H7 (cell line): ENCODE results near the gene TSPAN8. TPM values are rescaled to one million over a fixed set of nuclear protein-coding genes. Genes with fewer than 3 reads are reported as not detected.
"Not testable (repeated sequence)": the region's sequence is repeated elsewhere in the genome, so short reads cannot be mapped to it uniquely, and the experiment has no call there.

ENCODE experiments used
- DNase-seq: peaks from one replicate; pipeline ENCODE4 v3.0.0; 2012
- H3K27me3 ChIP-seq: 2 replicates; pipeline ENCODE4 v1.6.0; 2011; ENCODE audit warnings: mild to moderate bottlenecking, low read length; ENCODE audit not compliant: control insufficient read depth, insufficient read depth
- H3K36me3 ChIP-seq: replicated peaks from 2 replicates; pipeline ENCODE4 v1.5.1; 2011; ENCODE audit warnings: low read length; ENCODE audit not compliant: control insufficient read depth, insufficient read depth
- H3K4me3 ChIP-seq: 2 replicates; pipeline ENCODE4 v1.5.1; 2011; ENCODE audit warnings: low read depth, mild to moderate bottlenecking, control low read depth, low read length, moderate library complexity; ENCODE audit not compliant: insufficient read depth
- total RNA-seq: library from RNA; depleted of rRNA; stranded (reverse); fragments of >200 nt; shearing (Covaris generic); gene quantifications from 2 replicates; pipeline ENCODE4 v1.2.3, GENCODE V29; 2014

The TSPAN8 gene
- total RNA-seq, 1 experiment from 2014 or later: not detected

- H3K4me3 ChIP-seq: no peak overlapping the region
- no peak for DNase-seq
- no peaks in the 10 kb centered on the region for H3K27me3 ChIP-seq
- no peaks in the 10 kb centered on the region for H3K36me3 ChIP-seq
Measured at GRCh38 chr12:71128191-71128788, 29.5 kb downstream of the TSPAN8 start.

DNA sequence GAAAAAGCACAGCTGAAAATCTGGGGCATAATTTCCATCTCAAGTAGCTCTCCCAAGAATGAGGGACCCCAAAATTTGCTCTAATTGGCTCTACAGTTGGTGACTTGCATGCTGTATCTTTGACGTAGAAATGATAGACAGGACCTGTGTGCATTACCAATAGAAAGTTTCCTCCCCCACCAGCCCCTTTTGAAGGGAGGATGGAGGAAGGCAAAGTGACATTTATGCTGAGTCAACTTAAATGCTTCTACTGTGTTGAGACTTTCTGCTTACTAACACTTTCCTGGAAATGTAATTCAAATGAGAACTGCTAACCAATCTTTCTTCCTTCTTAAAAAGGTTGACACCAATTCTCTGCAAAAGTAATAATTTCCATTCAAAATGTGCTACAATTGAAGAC, 31.9 kb downstream of the TSPAN8 start:
- Histone ChIP-seq H3K4me3 (no peak overlapping the region), H3K27me3 (no peaks in the 10 kb centered on the region), H3K36me3 (no peaks in the 10 kb centered on the region)
- DNase-seq: no peak

GRCh38 chr12:71125515-71125914, 32.3 kb downstream of the TSPAN8 start:
- Histone ChIP-seq H3K27me3 (no peaks in the 10 kb centered on the region), H3K4me3 (no peak overlapping the region), H3K36me3 (no peaks in the 10 kb centered on the region)
- no peak for DNase-seq

DNA sequence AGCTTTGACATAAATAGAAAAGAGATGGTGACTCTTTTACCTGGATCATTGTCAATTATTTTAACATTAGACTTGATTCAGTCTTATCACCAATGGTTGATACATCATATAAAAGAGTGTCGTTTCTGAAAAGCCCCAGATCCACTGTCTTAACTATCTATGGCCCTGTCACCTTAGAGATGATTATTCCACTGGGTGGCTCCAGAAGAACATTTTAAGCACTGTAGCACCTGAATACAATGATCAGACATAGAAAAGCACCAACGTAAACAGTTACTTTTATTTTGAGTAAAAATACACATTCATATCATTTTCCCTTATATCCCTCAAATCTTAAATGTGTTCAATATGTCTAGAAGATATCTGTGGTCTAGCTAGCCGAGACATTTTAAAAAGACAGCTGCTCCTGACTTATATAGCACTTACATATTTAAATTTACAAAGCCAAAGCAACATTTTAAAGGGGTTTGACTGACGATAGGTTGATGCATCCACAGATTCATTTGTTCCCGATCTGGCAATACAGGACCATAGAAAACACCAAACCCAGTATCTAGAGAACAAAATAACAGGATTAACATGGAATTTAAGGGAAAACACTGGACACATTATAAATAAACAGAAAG, 32.9 kb downstream of the TSPAN8 start:
- no peak for DNase-seq
- Histone ChIP-seq H3K4me3 (no peak overlapping the region), H3K27me3 (no peaks in the 10 kb centered on the region), H3K36me3 (no peaks in the 10 kb centered on the region)

GRCh38 chr12:71113148-71113547, 44.7 kb downstream of the TSPAN8 start:
- H3K36me3 ChIP-seq, H3K27me3 ChIP-seq, H3K4me3 ChIP-seq, DNase-seq: not testable (repeated sequence)

GRCh38 chr12:71109834-71110233, 48.0 kb downstream of the TSPAN8 start:
- no peaks in the 10 kb centered on the region for H3K27me3 ChIP-seq
- no peak for DNase-seq
- no peak overlapping the region for H3K4me3 ChIP-seq
- no peaks in the 10 kb centered on the region; the same call in 1 of the 2 replicates for H3K36me3 ChIP-seq

GRCh38 chr12:71108355-71108754, 49.4 kb downstream of the TSPAN8 start:
- H3K4me3 ChIP-seq: no peak overlapping the region
- no peak for DNase-seq
- H3K36me3 ChIP-seq: no peaks in the 10 kb centered on the region; the same call in 1 of the 2 replicates
- H3K27me3 ChIP-seq: no peaks in the 10 kb centered on the region

DNA sequence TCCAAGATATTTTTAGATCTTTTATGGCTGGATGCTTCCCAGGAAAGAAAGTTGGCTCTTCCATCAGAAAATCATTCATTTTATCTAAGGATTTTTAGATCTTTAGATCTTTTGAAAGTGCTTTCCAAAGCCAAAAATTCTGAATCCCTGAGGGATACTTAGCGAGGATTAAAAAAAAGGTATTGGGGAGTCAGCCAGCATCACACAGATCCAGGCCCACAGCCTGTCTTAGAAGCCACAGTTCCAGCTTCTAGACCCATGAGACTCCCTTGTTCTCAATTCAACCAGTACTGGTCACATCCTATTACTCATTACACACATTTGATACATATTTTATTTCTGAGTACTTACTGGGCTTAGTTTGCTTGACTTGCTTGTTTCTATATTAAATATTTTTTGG, 49.9 kb downstream of the TSPAN8 start:
- Histone ChIP-seq H3K4me3 (no peak overlapping the region), H3K36me3 (no peaks in the 10 kb centered on the region; the same call in 1 of the 2 replicates), H3K27me3 (no peaks in the 10 kb centered on the region)
- no peak for DNase-seq

DNA sequence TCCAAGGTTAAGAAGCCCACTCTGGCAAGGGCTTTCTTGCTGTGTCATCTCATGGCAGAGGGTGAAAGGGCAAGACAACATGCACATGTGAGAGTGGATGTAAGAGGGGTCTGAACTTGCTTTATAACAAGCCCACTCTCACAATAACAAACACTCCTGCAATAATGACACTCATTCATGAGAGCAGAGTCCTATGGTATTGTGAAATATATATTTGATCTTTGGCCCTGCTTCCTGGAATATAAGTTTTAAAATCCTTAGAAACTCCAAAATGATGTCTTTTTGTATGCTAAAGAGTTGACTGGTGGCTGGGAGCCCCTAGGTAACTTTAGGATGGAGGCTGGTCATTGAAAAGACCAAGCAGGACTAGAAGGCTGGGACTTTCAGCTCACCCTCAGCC, 51.8 kb downstream of the TSPAN8 start:
- H3K36me3 ChIP-seq: no peaks in the 10 kb centered on the region; the same call in 1 of the 2 replicates
- H3K27me3 ChIP-seq: no peaks in the 10 kb centered on the region
- DNase-seq: no peak
- H3K4me3 ChIP-seq: no peak overlapping the region

- no peak for DNase-seq
- H3K4me3 ChIP-seq: no peak overlapping the region
- H3K36me3 ChIP-seq: no peaks in the 10 kb centered on the region
- no peaks in the 10 kb centered on the region for H3K27me3 ChIP-seq
Measured at GRCh38 chr12:71092290-71092689, 65.5 kb downstream of the TSPAN8 start.

DNA sequence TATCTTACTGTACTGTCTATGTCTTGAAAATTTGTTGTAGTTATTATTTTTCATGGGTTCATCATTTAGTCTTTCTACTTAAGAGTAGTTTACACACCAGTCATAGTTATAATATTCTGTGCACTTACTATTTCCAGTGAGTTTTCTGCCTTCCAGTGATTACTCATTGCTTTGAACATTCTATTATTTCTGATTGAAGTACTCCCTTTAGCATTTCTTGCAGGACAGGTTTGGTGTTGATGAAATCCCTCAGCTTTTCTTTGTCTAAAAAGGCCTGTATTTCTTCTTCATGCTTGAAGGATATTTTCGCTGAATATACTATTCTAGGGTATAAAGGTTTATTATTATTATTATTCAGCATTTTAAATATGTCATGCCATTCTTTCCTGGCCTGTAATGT, 66.8 kb downstream of the TSPAN8 start:
- Histone ChIP-seq H3K27me3 (no peaks in the 10 kb centered on the region), H3K4me3 (no peak overlapping the region), H3K36me3 (no peaks in the 10 kb centered on the region)
- no peak for DNase-seq

- Histone ChIP-seq H3K36me3 (no peaks in the 10 kb centered on the region), H3K27me3 (no peaks in the 10 kb centered on the region), H3K4me3 (no peak overlapping the region)
- no peak for DNase-seq
Measured at GRCh38 chr12:71085575-71085974, 72.2 kb downstream of the TSPAN8 start.

- Histone ChIP-seq H3K4me3 (no peak overlapping the region), H3K36me3 (no peaks in the 10 kb centered on the region), H3K27me3 (no peaks in the 10 kb centered on the region)
- DNase-seq: no peak
Measured at GRCh38 chr12:71075743-71076142, 82.1 kb downstream of the TSPAN8 start.
